HepG2 (cell line): ENCODE data around the gene ZNF213. TPM values are rescaled to one million over a fixed set of nuclear protein-coding genes. Genes with fewer than 3 reads are reported as not detected.

Source experiments
- ARNTL ChIP-seq: sonication (generic); formaldehyde crosslinking; IDR thresholded peaks from 2 replicates; pipeline ENCODE4 v1.4.0; 2020; ENCODE audit warnings: mild to moderate bottlenecking, missing genetic modification reagents
- ASH2L ChIP-seq: fragments of 300-600, 200-600 bp; sonication (generic); IDR thresholded peaks from 2 replicates; pipeline ENCODE4 v1.7.0; 2017; ENCODE audit warnings: low read depth, mild to moderate bottlenecking, moderate library complexity, mixed read lengths, low read length; ENCODE audit not compliant: insufficient read length
- ELF4 ChIP-seq: sonication (generic); formaldehyde crosslinking; IDR thresholded peaks from 2 replicates; pipeline ENCODE4 v1.5.0; 2020; ENCODE audit warnings: missing genetic modification reagents, mild to moderate bottlenecking, moderate library complexity, borderline replicate concordance
- HHEX ChIP-seq: IDR thresholded peaks from 2 replicates; pipeline ENCODE4 v1.6.1; 2016; ENCODE audit warnings: control low read depth
- NFKBIZ ChIP-seq: IDR thresholded peaks from 2 replicates; pipeline ENCODE4 v1.6.1; 2018; ENCODE audit warnings: missing genetic modification reagents, missing compliant biosample characterization
- NONO ChIP-seq, 2 experiments: fragments of 450-650 bp in 1 of 2; sonication (generic) in 1 of 2; formaldehyde crosslinking in 1 of 2; IDR thresholded peaks in 1 of 2; conservative IDR thresholded peaks in 1 of 2; 2 replicates each; pipeline versions ENCODE4 v1.6.1 to v1.8.0; 2017 to 2022; ENCODE audit warnings: mild to moderate bottlenecking in 1 of 2, missing genetic modification reagents in 1 of 2, moderate library complexity in 1 of 2
- NPAS2 ChIP-seq: sonication (generic); formaldehyde crosslinking; IDR thresholded peaks from 2 replicates; pipeline ENCODE4 v1.8.0; 2022; ENCODE audit warnings: mild to moderate bottlenecking, missing genetic modification reagents, borderline replicate concordance
- POGZ ChIP-seq: sonication (generic); formaldehyde crosslinking; IDR thresholded peaks from 2 replicates; pipeline ENCODE4 v1.4.0; 2020; ENCODE audit warnings: mild to moderate bottlenecking, missing genetic modification reagents
- PRMT3 ChIP-seq: sonication (generic); formaldehyde crosslinking; IDR thresholded peaks from 2 replicates; pipeline ENCODE4 v1.8.1; 2022; ENCODE audit warnings: low read depth, mild to moderate bottlenecking, moderate library complexity, missing genetic modification reagents, borderline replicate concordance
- SOX13 ChIP-seq, 3 experiments: fragments of 450-650 bp in 1 of 3; sonication (generic) in 1 of 3; formaldehyde crosslinking in 1 of 3; IDR thresholded peaks in 2 of 3; conservative IDR thresholded peaks in 1 of 3; 2 replicates each; pipeline versions ENCODE4 v1.5.0 to v1.6.1; 2016 to 2020; ENCODE audit warnings: antibody characterized with exemption in 1 of 3, mild to moderate bottlenecking in 1 of 3, missing compliant biosample characterization in 1 of 3, missing genetic modification reagents in 1 of 3, moderate library complexity in 1 of 3
- ZBTB43 ChIP-seq: sonication (generic); formaldehyde crosslinking; conservative IDR thresholded peaks from 2 replicates; pipeline ENCODE4 v1.4.0; 2020; ENCODE audit warnings: missing genetic modification reagents
- ZNF253 ChIP-seq: sonication (generic); formaldehyde crosslinking; IDR thresholded peaks from 2 replicates; pipeline ENCODE4 v1.8.0; 2022; ENCODE audit warnings: mild to moderate bottlenecking, missing genetic modification reagents, borderline replicate concordance
- ZNF460 ChIP-seq: sonication (generic); formaldehyde crosslinking; IDR thresholded peaks from 2 replicates; pipeline ENCODE4 v1.5.1; 2020; ENCODE audit warnings: missing genetic modification reagents, mild to moderate bottlenecking, borderline replicate concordance
- polyA plus RNA-seq, 8 experiments: library from polyadenylated mRNA; depleted of rRNA in 3 of 8; stranded (reverse) in 7 of 8; unstranded in 1 of 8; fragments of >200 nt; fragmentation: Illumina TruSeq in 4 of 8; extraction: Trizol in 4 of 8; gene quantifications; 2 replicates each; pipeline versions ENCODE4 v1.2.1 to v1.2.3, GENCODE V29; 2011 to 2016; ENCODE audit warnings: low read depth in 4 of 8, missing spikeins in 1 of 8, mixed read lengths in 1 of 8; ENCODE audit not compliant: insufficient read depth in 1 of 8
- total RNA-seq, 5 experiments: library from RNA; depleted of rRNA; stranded (reverse); fragments of >200 nt; fragmentation: Illumina TruSeq; extraction: Trizol; gene quantifications; 2 replicates each; pipeline ENCODE4 v1.2.3, GENCODE V29; 2016; ENCODE audit warnings: low read depth in 1 of 5
- TF ChIP-seq, protein P1 (sequence below): sonication (generic); formaldehyde crosslinking; IDR thresholded peaks from 2 replicates; pipeline ENCODE4 v1.5.1; 2020; ENCODE audit warnings: missing genetic modification reagents, mild to moderate bottlenecking, borderline replicate concordance
- TF ChIP-seq, protein P2 (sequence below): sonication (generic); formaldehyde crosslinking; conservative IDR thresholded peaks from 2 replicates; pipeline ENCODE4 v1.8.0; 2022; ENCODE audit warnings: mild to moderate bottlenecking, moderate library complexity, missing genetic modification reagents
- TF ChIP-seq, protein P3 (sequence below): sonication (generic); formaldehyde crosslinking; IDR thresholded peaks from 2 replicates; pipeline ENCODE4 v1.5.1; 2020; ENCODE audit warnings: mild to moderate bottlenecking, missing genetic modification reagents, moderate library complexity
- TF ChIP-seq, protein P4 (sequence below): sonication (generic); formaldehyde crosslinking; IDR thresholded peaks from 2 replicates; pipeline ENCODE4 v1.5.0; 2020; ENCODE audit warnings: missing genetic modification reagents

ZNF213 gene
- total and polyA plus RNA-seq, 2 of the 13 experiments (the other 11 are each of a cell fraction or from before 2014, with no cell fraction given), result 0.59 to 0.97 TPM

DNA sequence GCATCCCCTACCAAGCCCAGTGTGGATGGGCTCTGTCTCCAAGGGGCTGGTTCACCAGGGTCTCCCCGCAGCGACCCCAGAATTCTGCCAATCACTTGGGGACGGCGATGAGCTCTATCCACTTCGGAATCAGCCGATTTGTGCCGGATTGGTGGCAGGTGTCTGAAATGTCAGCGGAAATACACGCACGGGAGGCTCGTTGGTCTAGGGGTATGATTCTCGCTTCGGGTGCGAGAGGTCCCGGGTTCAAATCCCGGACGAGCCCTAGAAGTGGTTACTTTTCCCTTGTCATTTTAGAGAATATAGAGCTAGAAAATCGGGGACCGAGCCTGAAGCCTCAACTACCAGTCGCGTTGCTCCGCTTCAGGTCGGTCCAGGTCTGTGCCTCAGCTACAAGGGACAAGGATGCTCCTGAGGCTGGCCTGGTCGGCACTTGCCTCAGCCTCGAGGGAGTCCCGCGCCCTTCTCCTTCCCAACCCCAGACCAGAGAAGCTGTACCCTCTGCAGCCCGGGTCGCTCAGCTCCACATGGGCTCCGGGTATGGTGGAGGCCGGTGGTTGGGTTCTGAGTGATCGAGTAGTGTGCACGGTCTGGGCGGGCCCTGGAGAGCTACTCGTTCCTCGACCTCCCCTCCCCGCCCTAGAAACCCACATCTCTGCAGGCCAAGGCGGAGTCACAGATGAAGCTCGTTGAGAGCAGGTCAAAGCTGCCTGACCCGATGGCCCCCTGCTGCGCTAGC, 37.2 kb downstream of the ZNF213 start (continued):
- TF ChIP-seq SOX13 (IDR thresholded peaks at IDR 0.05), result no peak
- no peak for TF ChIP-seq SOX13 (CRISPR knock-in tag; conservative IDR thresholded peaks at IDR 0.05 in 1 of 2, IDR thresholded peaks at IDR 0.05 in 1 of 2)
- no peak for TF ChIP-seq ARNTL (CRISPR knock-in tag)
- no peak for TF ChIP-seq NPAS2 (CRISPR knock-in tag)
- TF ChIP-seq ZNF460 (CRISPR knock-in tag), result peak; percentile 51; the same call in 1 of the 2 replicates
- TF ChIP-seq PRMT3 (CRISPR knock-in tag), result no peak
- 0 out of 2 replicates have a peak, but pooled peaks have one; percentile 6 for TF ChIP-seq NFKBIZ (CRISPR knock-in tag)
- TF ChIP-seq HHEX (CRISPR knock-in tag), result no peak
- TF ChIP-seq, protein P1, sequence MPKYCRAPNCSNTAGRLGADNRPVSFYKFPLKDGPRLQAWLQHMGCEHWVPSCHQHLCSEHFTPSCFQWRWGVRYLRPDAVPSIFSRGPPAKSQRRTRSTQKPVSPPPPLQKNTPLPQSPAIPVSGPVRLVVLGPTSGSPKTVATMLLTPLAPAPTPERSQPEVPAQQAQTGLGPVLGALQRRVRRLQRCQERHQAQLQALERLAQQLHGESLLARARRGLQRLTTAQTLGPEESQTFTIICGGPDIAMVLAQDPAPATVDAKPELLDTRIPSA (CRISPR knock-in tag), result no peak
- TF ChIP-seq, protein P2, sequence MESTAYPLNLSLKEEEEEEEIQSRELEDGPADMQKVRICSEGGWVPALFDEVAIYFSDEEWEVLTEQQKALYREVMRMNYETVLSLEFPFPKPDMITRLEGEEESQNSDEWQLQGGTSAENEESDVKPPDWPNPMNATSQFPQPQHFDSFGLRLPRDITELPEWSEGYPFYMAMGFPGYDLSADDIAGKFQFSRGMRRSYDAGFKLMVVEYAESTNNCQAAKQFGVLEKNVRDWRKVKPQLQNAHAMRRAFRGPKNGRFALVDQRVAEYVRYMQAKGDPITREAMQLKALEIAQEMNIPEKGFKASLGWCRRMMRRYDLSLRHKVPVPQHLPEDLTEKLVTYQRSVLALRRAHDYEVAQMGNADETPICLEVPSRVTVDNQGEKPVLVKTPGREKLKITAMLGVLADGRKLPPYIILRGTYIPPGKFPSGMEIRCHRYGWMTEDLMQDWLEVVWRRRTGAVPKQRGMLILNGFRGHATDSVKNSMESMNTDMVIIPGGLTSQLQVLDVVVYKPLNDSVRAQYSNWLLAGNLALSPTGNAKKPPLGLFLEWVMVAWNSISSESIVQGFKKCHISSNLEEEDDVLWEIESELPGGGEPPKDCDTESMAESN, result peak; percentile 55; the same call in 1 of the 2 replicates
- no peak for TF ChIP-seq ZNF253 (CRISPR knock-in tag)
- TF ChIP-seq, protein P3, sequence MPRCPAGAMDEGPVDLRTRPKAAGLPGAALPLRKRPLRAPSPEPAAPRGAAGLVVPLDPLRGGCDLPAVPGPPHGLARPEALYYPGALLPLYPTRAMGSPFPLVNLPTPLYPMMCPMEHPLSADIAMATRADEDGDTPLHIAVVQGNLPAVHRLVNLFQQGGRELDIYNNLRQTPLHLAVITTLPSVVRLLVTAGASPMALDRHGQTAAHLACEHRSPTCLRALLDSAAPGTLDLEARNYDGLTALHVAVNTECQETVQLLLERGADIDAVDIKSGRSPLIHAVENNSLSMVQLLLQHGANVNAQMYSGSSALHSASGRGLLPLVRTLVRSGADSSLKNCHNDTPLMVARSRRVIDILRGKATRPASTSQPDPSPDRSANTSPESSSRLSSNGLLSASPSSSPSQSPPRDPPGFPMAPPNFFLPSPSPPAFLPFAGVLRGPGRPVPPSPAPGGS, result no peak
- TF ChIP-seq ZBTB43, result no peak
- no peak for TF ChIP-seq NONO (IDR thresholded peaks at IDR 0.05)
- peak; percentile 67; the same call in 1 of the 2 replicates for TF ChIP-seq NONO (CRISPR knock-in tag; conservative IDR thresholded peaks at IDR 0.05)
- TF ChIP-seq POGZ (CRISPR knock-in tag), result 0 out of 2 replicates have a peak, but pooled peaks have one; percentile 27
- no peak for TF ChIP-seq ELF4 (CRISPR knock-in tag)
- TF ChIP-seq, protein P4, sequence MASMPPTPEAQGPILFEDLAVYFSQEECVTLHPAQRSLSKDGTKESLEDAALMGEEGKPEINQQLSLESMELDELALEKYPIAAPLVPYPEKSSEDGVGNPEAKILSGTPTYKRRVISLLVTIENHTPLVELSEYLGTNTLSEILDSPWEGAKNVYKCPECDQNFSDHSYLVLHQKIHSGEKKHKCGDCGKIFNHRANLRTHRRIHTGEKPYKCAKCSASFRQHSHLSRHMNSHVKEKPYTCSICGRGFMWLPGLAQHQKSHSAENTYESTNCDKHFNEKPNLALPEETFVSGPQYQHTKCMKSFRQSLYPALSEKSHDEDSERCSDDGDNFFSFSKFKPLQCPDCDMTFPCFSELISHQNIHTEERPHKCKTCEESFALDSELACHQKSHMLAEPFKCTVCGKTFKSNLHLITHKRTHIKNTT (CRISPR knock-in tag), result no peak
- peak; percentile 32 for TF ChIP-seq ASH2L
